Measurements from ENCODE around the gene ZNF687.

DNA sequence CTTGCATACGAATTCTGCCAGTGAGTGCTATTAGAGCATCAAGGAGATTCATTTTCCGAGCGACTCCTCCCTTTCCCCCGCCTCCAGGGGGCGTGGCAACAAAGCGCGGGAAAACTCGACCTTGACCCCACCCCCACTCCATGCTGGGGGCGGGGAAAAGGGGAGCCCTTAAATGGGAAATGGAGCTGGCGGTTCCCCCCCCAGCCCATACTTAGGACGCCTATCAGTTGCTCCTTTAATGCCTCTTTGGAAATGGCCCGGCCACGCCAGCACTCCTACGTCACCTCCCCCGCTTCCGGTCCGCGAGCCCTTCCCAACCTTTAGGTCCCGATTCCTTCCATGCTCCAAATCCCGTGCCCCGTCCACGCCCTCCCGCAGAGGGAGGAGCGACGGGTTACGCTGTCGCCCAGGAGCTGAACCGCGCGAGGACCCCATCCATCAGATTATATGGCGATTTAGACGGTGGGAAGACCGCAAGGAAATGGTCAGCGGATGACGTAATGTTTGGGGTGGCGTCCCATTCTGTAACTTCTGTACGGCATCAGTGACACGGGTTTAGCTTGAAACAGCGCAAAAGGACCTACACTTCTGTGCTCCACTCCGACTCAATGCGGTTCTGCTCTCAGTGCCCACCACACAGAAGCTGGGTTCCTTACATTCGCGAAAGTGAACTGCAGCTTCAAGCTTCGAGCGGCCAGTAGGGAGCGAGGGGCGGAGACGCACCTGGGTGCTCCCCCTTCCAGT, 702 bp upstream of the ZNF687 start:
- TF ChIP-seq POLR2A (IDR thresholded peaks at IDR 0.05), result peak in 1 of 2 donors; percentile 57
- TF ChIP-seq, protein P1, sequence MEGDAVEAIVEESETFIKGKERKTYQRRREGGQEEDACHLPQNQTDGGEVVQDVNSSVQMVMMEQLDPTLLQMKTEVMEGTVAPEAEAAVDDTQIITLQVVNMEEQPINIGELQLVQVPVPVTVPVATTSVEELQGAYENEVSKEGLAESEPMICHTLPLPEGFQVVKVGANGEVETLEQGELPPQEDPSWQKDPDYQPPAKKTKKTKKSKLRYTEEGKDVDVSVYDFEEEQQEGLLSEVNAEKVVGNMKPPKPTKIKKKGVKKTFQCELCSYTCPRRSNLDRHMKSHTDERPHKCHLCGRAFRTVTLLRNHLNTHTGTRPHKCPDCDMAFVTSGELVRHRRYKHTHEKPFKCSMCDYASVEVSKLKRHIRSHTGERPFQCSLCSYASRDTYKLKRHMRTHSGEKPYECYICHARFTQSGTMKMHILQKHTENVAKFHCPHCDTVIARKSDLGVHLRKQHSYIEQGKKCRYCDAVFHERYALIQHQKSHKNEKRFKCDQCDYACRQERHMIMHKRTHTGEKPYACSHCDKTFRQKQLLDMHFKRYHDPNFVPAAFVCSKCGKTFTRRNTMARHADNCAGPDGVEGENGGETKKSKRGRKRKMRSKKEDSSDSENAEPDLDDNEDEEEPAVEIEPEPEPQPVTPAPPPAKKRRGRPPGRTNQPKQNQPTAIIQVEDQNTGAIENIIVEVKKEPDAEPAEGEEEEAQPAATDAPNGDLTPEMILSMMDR (IDR thresholded peaks at IDR 0.05), result no peak
